Colonic mucosa (tissue), 4 donors: ENCODE measurements around the gene CADM2. TPM values are rescaled to one million over a fixed set of nuclear protein-coding genes. Genes with fewer than 3 reads are reported as not detected.

Experiments used
- DNase-seq: peaks from one replicate; pipeline ENCODE4 v3.0.0-alpha.2; 2020
- H3K27ac ChIP-seq: fragments of 200-600 bp; one replicate; pipeline ENCODE4 v1.8.0; 2021
- H3K27me3 ChIP-seq: fragments of 200-600 bp; one replicate; pipeline ENCODE4 v1.8.0; 2021
- H3K36me3 ChIP-seq: fragments of 200-600 bp; one replicate; pipeline ENCODE4 v1.8.0; 2021
- H3K4me1 ChIP-seq: fragments of 200-600 bp; one replicate; pipeline ENCODE4 v1.8.0; 2021; ENCODE audit warnings: mild to moderate bottlenecking
- H3K4me3 ChIP-seq: fragments of 200-600 bp; one replicate; pipeline ENCODE4 v1.8.0; 2021
- H3K9ac ChIP-seq, 2 donors: one replicate each; pipeline ENCODE4 v1.7.0; 2013; ENCODE audit warnings: control low read depth in 2 of 2, low read depth in 2 of 2, low read length in 2 of 2
- H3K9me3 ChIP-seq: fragments of 200-600 bp; one replicate; pipeline ENCODE4 v1.8.0; 2021
- CTCF ChIP-seq: fragments of 200-600 bp; IDR thresholded peaks from one replicate; pipeline ENCODE4 v1.8.0; 2022; ENCODE audit warnings: antibody characterized with exemption, mild to moderate bottlenecking
- intact Hi-C: fragments of 100-400 bp; cut with DNase I; formaldehyde crosslinking; loops from one replicate; pipeline ENCODE4 v1.14.1; 2022
- total RNA-seq, 2 donors: library from RNA; stranded (reverse); fragmentation: NEBNext Ultra II Directional in 1 of 2; extraction: Animal tissue kit (Norgen Biotek cat#: 25700) in 1 of 2; gene quantifications; one replicate each; pipeline ENCODE4 v1.2.1, GENCODE V29; 2021
- donor health status: healthy.
- donor health status: DM: no; HTN: no; CAD: no.
- donor health status: DM: no; HTN: no; CAD: no.

Gene CADM2
- total RNA-seq, 2 donors from 2014 or later = 1.2 to 2.8 TPM

- H3K4me1 ChIP-seq = no peaks in the 10 kb centered on the region
- no peaks in the 10 kb centered on the region for H3K27me3 ChIP-seq
- H3K4me3 ChIP-seq = no peak overlapping the region
- no peak for TF ChIP-seq CTCF
- H3K9me3 ChIP-seq = no peaks in the 10 kb centered on the region
- intact Hi-C loops = no loop called here
- DNase-seq = no peak
- H3K36me3 ChIP-seq = no peaks in the 10 kb centered on the region
- H3K9ac ChIP-seq = no peak overlapping the region
- no peak overlapping the region for H3K27ac ChIP-seq
These were observed 954.2 kb downstream of the CADM2 start for GRCh38 chr3:85912980-85913379.

- no peak overlapping the region for H3K4me3 ChIP-seq
- intact Hi-C loops = no loop called here
- no peaks in the 10 kb centered on the region for H3K27me3 ChIP-seq
- no peak for TF ChIP-seq CTCF
- H3K9ac ChIP-seq = no peak overlapping the region
- no peaks in the 10 kb centered on the region for H3K36me3 ChIP-seq
- no peaks in the 10 kb centered on the region for H3K9me3 ChIP-seq
- H3K4me1 ChIP-seq = no peaks in the 10 kb centered on the region
- no peak overlapping the region for H3K27ac ChIP-seq
- DNase-seq = no peak
These were observed 963.6 kb downstream of the CADM2 start for GRCh38 chr3:85922374-85922773.

DNA sequence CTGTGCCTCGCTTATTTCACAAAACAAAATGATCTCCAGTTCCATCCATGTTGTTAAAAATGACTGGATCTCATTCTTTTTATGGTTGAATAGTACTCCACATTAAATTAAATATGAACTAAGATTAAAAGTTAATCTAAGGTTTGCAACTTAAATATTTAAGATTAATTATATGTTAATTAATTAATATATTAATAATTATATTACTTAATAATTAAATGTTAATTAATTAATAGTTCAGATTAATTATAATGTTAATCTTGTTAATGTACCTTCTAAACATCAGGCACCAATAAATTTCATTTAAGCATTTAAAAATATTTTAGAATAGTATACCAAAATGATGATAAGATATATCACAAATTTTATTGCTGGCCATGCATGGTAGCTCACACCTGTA, 971.9 kb downstream of the CADM2 start:
- no peak for DNase-seq
- no peaks in the 10 kb centered on the region for H3K4me1 ChIP-seq
- intact Hi-C loops = no loop called here
- no peaks in the 10 kb centered on the region for H3K36me3 ChIP-seq
- no peak overlapping the region for H3K27ac ChIP-seq
- no peaks in the 10 kb centered on the region for H3K9me3 ChIP-seq
- TF ChIP-seq CTCF = no peak
- no peak overlapping the region for H3K9ac ChIP-seq
- no peak overlapping the region for H3K4me3 ChIP-seq
- no peaks in the 10 kb centered on the region for H3K27me3 ChIP-seq

- TF ChIP-seq CTCF = no peak
- intact Hi-C loops = no loop called here
- H3K4me1 ChIP-seq = no peaks in the 10 kb centered on the region
These were observed 974.5 kb downstream of the CADM2 start for GRCh38 chr3:85933326-85933725.

GRCh38 chr3:85935171-85935570, 976.4 kb downstream of the CADM2 start:
- no peak for TF ChIP-seq CTCF
- no peak overlapping the region for H3K27ac ChIP-seq
- H3K9ac ChIP-seq = no peak overlapping the region
- intact Hi-C loops = no loop called here
- no peaks in the 10 kb centered on the region for H3K27me3 ChIP-seq
- H3K4me1 ChIP-seq = no peaks in the 10 kb centered on the region
- no peaks in the 10 kb centered on the region for H3K36me3 ChIP-seq
- DNase-seq = no peak
- no peaks in the 10 kb centered on the region for H3K9me3 ChIP-seq
- H3K4me3 ChIP-seq = no peak overlapping the region

More at GRCh38 chr3:85933326-85933725, 974.5 kb downstream of the CADM2 start:
- Histone ChIP-seq H3K27ac (no peak overlapping the region), H3K36me3 (no peaks in the 10 kb centered on the region), H3K4me3 (no peak overlapping the region), H3K9me3 (no peaks in the 10 kb centered on the region), H3K27me3 (no peaks in the 10 kb centered on the region), H3K9ac (no peak overlapping the region)
- no peak for DNase-seq

DNA sequence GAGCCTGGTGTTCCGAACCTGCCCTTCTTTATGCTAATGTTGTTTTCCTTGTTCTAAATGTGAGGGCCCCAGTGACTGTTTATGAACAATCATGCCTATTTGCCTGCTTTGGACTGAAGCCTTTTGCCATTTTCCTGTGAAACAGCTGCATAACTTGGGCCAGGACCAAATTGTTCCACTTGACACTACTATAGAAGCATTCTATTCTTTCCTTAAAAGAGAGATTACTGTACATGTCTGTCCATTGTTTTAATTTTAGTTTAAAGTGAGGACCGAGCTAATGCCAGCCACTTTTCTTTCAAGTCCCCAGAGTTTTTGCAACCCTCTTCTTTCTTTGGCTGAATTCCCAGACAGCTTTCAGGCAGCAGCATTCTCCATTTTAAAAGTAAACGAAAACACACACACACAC, 980.3 kb downstream of the CADM2 start:
- no peak overlapping the region for H3K27ac ChIP-seq
- DNase-seq = no peak
- no peak overlapping the region for H3K4me3 ChIP-seq
- H3K36me3 ChIP-seq = no peaks in the 10 kb centered on the region
- no peaks in the 10 kb centered on the region for H3K9me3 ChIP-seq
- intact Hi-C loops = no loop called here
- H3K27me3 ChIP-seq = no peaks in the 10 kb centered on the region
- H3K4me1 ChIP-seq = no peaks in the 10 kb centered on the region
- no peak overlapping the region for H3K9ac ChIP-seq
- no peak for TF ChIP-seq CTCF
